ENCODE data around the gene JAM2. TPM values are rescaled to one million over a fixed set of nuclear protein-coding genes. Genes with fewer than 3 reads are reported as not detected.

The JAM2 gene
- total RNA-seq, 1 experiment from 2014 or later: 0.20 TPM

GRCh38 chr21:25735646-25736597 is 96.9 kb downstream of the JAM2 start:
- no peaks in the 10 kb centered on the region for H3K9me3 ChIP-seq
- no peak for TF ChIP-seq CTCF (IDR thresholded peaks at IDR 0.05; ENCODE audit: insufficient read depth in 1 of 2, low read depth in 1 of 2, low read length in 1 of 2, severe bottlenecking in 1 of 2, unreplicated experiment in 1 of 2)
- no peaks in the 10 kb centered on the region for H3K4me1 Mint-ChIP-seq (ENCODE audit: low read depth, unreplicated experiment)
- ChIA-PET POLR2A (no interaction called here), CTCF (no interaction called here)
- BruUV-seq (replicated peaks): no TSS peak
- peaks cover 36% of the 10 kb centered on the region for H3K36me3 Mint-ChIP-seq (ENCODE audit: insufficient read depth, unreplicated experiment)
- peak; percentile 77 to 88 for DNase-seq
- H3K27me3 ChIP-seq (replicated peaks; ENCODE audit: control insufficient read depth, insufficient read depth, low read length): no peaks in the 10 kb centered on the region
- H3K9me3 Mint-ChIP-seq (ENCODE audit: unreplicated experiment): no peaks in the 10 kb centered on the region
- H3K4me1 ChIP-seq: peaks cover 7% of the 10 kb centered on the region; the same call in 1 of the 2 replicates
- H3K4me3 ChIP-seq (ENCODE audit: low read depth, low read length): peak overlapping the region; percentile 60
- peak overlapping the region; percentile 98 for H3K27ac Mint-ChIP-seq (ENCODE audit: unreplicated experiment)
- H3K36me3 ChIP-seq (ENCODE audit: control insufficient read depth, insufficient read depth, low read length): no peaks in the 10 kb centered on the region; the same call in 1 of the 2 replicates
- peak overlapping the region; percentile 92 for H3K4me3 Mint-ChIP-seq (ENCODE audit: unreplicated experiment)
- intact Hi-C loops (cut with micrococcal nuclease; ENCODE audit: unreplicated experiment): loop anchor here (5.0 to 10.0 kb wide), 2 partner anchors 66 to 429 kb away; no protein-coding TSS in a partner anchor
- H3K27me3 Mint-ChIP-seq (ENCODE audit: insufficient read depth, unreplicated experiment): no peaks in the 10 kb centered on the region

- no peaks in the 10 kb centered on the region for H3K27me3 Mint-ChIP-seq (ENCODE audit: insufficient read depth, unreplicated experiment)
- DNase-seq: no peak
- Histone ChIP-seq H3K4me3 (ENCODE audit: low read depth, low read length) (no peak overlapping the region), H3K9me3 (no peaks in the 10 kb centered on the region), H3K4me1 (peaks cover 7% of the 10 kb centered on the region; the same call in 1 of the 2 replicates), H3K27me3 (replicated peaks; ENCODE audit: control insufficient read depth, insufficient read depth, low read length) (no peaks in the 10 kb centered on the region), H3K36me3 (ENCODE audit: control insufficient read depth, insufficient read depth, low read length) (no peaks in the 10 kb centered on the region)
- CTCF ChIA-PET: no interaction called here
- H3K27ac Mint-ChIP-seq (ENCODE audit: unreplicated experiment): no peak overlapping the region
- POLR2A ChIA-PET: no interaction called here
- H3K4me1 Mint-ChIP-seq (ENCODE audit: low read depth, unreplicated experiment): peaks cover 5% of the 10 kb centered on the region
- no peak for TF ChIP-seq CTCF (IDR thresholded peaks at IDR 0.05; ENCODE audit: insufficient read depth in 1 of 2, low read depth in 1 of 2, low read length in 1 of 2, severe bottlenecking in 1 of 2, unreplicated experiment in 1 of 2)
- intact Hi-C loops (cut with micrococcal nuclease; ENCODE audit: unreplicated experiment): loop anchor here (5.0 to 10.0 kb wide), 2 partner anchors 65 to 427 kb away; no protein-coding TSS in a partner anchor
- no TSS peak for BruUV-seq (replicated peaks)
- H3K4me3 Mint-ChIP-seq (ENCODE audit: unreplicated experiment): no peak overlapping the region
- peaks cover 38% of the 10 kb centered on the region for H3K36me3 Mint-ChIP-seq (ENCODE audit: insufficient read depth, unreplicated experiment)
- no peaks in the 10 kb centered on the region for H3K9me3 Mint-ChIP-seq (ENCODE audit: unreplicated experiment)
Measured at GRCh38 chr21:25737421-25737820, 98.4 kb downstream of the JAM2 start.

GRCh38 chr21:25742900-25743299 is 103.8 kb downstream of the JAM2 start:
- ChIA-PET CTCF (no interaction called here), POLR2A (no interaction called here)
- H3K4me3 ChIP-seq (ENCODE audit: low read depth, low read length): no peak overlapping the region
- intact Hi-C loops (cut with micrococcal nuclease; ENCODE audit: unreplicated experiment): no loop called here
- Mint-ChIP-seq H3K4me1 (ENCODE audit: low read depth, unreplicated experiment) (peaks cover 5% of the 10 kb centered on the region), H3K36me3 (ENCODE audit: insufficient read depth, unreplicated experiment) (peaks cover 7% of the 10 kb centered on the region), H3K9me3 (ENCODE audit: unreplicated experiment) (no peaks in the 10 kb centered on the region), H3K4me3 (ENCODE audit: unreplicated experiment) (no peak overlapping the region), H3K27ac (ENCODE audit: unreplicated experiment) (no peak overlapping the region), H3K27me3 (ENCODE audit: insufficient read depth, unreplicated experiment) (no peaks in the 10 kb centered on the region)
- TF ChIP-seq CTCF (IDR thresholded peaks at IDR 0.05; ENCODE audit: insufficient read depth in 1 of 2, low read depth in 1 of 2, low read length in 1 of 2, severe bottlenecking in 1 of 2, unreplicated experiment in 1 of 2): no peak
- no peak for DNase-seq
- no TSS peak for BruUV-seq (replicated peaks)
- H3K36me3 ChIP-seq (ENCODE audit: control insufficient read depth, insufficient read depth, low read length): no peaks in the 10 kb centered on the region
- H3K9me3 ChIP-seq: no peaks in the 10 kb centered on the region
- no peaks in the 10 kb centered on the region for H3K27me3 ChIP-seq (replicated peaks; ENCODE audit: control insufficient read depth, insufficient read depth, low read length)
- H3K4me1 ChIP-seq: no peaks in the 10 kb centered on the region
